ENCODE measurements around the gene TUBAL3.

GRCh38 chr10:5447611-5448071 lies 43.0 kb upstream of the TUBAL3 start:
- TF ChIP-seq CTCF (IDR thresholded peaks at IDR 0.05) (no peak), REST (IDR thresholded peaks at IDR 0.05; ENCODE audit: insufficient read depth in 1 of 2, low read depth in 2 of 2, low read length in 1 of 2) (no peak), POLR2AphosphoS5 (IDR thresholded peaks at IDR 0.05; ENCODE audit: low read depth, low read length) (no peak), SIN3A (IDR thresholded peaks at IDR 0.05; ENCODE audit: borderline replicate concordance, insufficient read depth, low read depth, low read length) (no peak)

All from Panc1 (cell line).